ENCODE results near the gene GJC3.

GRCh38 chr7:99881370-99881769 lies 48.0 kb downstream of the GJC3 start:
- TF ChIP-seq CTCF (IDR thresholded peaks at IDR 0.05) = no peak
- no peak for TF ChIP-seq POLR2A (IDR thresholded peaks at IDR 0.05)
- no peak for TF ChIP-seq EP300 (IDR thresholded peaks at IDR 0.05)
